Adipocyte (in vitro differentiated cells): Measurements from ENCODE around the gene JSRP1.
A peak's percentile ranks its signal among the peaks of the same experiment; 100 is the strongest.

Source experiments
- DNase-seq: peaks from one replicate; pipeline ENCODE4 v3.0.0-alpha.2; 2015; ENCODE audit warnings: low read depth
- H3K27me3 ChIP-seq: replicated peaks from 2 replicates; pipeline ENCODE4 v1.7.0; 2013; ENCODE audit warnings: mild to moderate bottlenecking, low read length, moderate library complexity; ENCODE audit not compliant: control insufficient read depth, insufficient read depth
- H3K36me3 ChIP-seq: 2 replicates; pipeline ENCODE4 v1.7.0; 2013; ENCODE audit warnings: low read length, mild to moderate bottlenecking, moderate library complexity; ENCODE audit not compliant: control insufficient read depth, insufficient read depth, severe bottlenecking
- H3K4me1 ChIP-seq: 2 replicates; pipeline ENCODE4 v1.7.0; 2013; ENCODE audit warnings: mild to moderate bottlenecking, low read length, moderate library complexity; ENCODE audit not compliant: control insufficient read depth, insufficient read depth
- H3K4me3 ChIP-seq: 2 replicates; pipeline ENCODE4 v1.7.0; 2013; ENCODE audit warnings: mild to moderate bottlenecking, low read length, moderate library complexity
- H3K9ac ChIP-seq: 2 replicates; pipeline ENCODE4 v1.7.0; 2013; ENCODE audit warnings: mild to moderate bottlenecking, low read length, moderate library complexity
- H3K9me3 ChIP-seq: 2 replicates; pipeline ENCODE4 v1.7.0; 2013; ENCODE audit warnings: mild to moderate bottlenecking, low read length, moderate library complexity; ENCODE audit not compliant: control insufficient read depth

JSRP1 gene

DNA sequence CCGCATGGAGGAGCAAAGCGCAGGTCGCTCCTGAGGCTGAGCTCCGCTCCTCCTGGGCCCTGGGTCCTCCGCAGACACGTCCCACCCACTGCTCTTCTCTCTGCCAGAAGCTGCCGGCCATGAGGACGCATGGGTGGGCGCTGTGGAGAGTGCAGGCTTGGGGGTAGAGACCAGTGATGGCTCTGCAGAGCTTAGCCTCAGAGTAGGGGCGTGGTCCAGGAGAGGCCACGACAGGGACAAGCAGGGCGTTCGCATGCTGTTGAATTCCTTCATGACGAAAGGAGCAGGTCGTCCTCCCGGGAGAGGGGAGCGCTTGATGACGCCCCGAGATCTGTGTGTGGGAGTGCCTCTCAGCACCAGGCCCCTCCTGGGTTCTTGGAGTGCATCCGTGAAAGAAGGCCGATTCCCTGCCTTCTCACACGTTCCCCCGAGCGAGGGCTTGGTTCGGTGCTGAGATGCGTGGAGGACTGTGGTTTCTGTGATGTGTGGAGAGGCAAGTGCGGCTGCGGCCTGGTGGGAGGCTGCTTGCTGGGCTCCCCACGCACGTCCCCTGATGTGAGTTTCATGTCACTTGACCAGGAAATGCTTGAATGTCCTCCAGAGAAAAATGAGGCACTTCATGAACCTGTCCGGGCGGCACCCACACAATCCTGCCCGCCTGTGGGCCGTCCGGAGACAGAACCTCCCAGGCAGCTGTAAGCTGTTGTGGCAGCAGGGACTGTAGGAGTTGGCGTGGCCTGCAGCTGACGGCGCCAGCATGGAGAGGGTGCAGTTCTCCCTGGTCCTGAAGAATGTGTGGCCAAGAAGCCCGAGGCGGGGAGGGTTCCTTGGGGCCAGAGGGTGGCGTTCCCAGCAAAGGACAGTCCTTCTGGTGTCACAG, 15.1 kb downstream of the JSRP1 start:
- peaks cover 44% of the 10 kb centered on the region for H3K4me1 ChIP-seq
- peak overlapping the region; percentile 78 for H3K4me3 ChIP-seq
- H3K9me3 ChIP-seq, result no peaks in the 10 kb centered on the region
- H3K27me3 ChIP-seq, result no peaks in the 10 kb centered on the region
- H3K9ac ChIP-seq, result peak overlapping the region; percentile 30
- peaks cover 29% of the 10 kb centered on the region for H3K36me3 ChIP-seq
- no peak for DNase-seq

DNA sequence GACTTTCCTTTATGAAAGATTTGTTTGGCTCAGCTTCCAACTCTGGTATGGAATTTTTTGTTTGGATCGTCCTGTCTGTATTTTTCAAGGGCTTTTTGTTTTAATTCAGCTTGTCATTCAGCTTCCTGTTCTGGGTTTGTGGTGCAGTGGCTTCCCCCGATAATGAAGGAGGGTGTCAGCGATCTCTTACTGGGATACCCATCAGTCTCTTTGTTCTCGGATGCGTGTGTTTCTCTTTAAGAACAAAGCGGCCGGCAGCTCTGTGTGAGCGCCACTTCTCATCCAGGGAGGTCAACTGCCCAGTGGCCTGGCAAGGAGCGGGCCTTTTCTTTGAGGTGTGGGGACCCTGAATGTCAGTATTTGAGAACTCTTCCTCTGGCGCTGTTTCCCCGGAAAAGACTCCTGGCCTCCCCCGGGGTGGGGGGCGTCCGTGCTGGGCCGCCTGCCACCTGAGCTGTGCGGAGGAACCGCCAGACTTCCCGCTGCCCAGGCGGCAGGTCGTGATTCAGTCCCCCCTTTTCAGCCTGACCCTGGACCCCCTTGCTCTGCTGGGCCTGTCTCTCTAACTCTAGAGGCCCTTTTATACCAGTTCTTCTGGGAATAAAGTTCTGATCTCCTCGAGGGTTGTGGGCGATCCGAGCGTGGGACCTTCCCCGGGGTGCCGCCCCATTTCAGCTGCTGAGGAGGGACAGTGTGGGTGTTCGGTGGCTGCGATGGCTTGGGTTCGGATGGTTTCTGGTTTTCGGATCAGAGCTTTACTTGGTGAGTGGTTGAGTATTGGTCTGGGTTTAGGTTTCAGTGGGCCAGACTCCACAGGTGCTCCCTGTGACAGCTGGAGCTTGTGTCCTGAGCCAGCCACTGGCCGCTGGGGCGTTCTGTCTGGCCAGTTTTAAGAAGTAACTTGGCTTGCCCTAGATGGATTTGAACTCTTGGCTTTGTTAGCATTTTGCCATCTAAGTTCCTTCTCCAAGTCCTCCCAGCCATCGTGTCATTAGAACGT, 16.1 kb downstream of the JSRP1 start:
- peak overlapping the region; percentile 78 for H3K4me3 ChIP-seq

DNA sequence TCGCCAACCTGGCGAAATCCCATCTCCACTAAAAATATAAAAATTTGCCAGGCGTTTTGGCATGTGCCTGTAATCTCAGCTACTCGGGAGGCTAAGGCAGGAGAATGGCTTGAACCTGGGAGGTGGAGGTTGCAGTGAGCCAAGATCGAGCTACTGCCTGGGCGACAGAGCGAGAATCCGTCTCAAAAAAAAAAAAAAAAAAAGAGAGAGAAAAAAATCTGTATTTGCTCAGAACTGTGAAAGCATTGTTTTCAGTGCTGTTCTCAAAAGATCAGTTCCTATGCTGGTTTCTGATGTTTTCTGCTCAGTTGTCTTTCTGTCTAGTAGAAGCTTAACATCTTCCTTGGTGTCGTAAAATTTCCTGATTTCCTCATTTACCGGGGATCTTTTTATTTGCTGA, 17.0 kb downstream of the JSRP1 start:
- Histone ChIP-seq H3K27me3 (no peaks in the 10 kb centered on the region), H3K4me1 (peaks cover 54% of the 10 kb centered on the region), H3K9ac (peak overlapping the region; percentile 79), H3K4me3 (peak overlapping the region; percentile 78), H3K9me3 (no peaks in the 10 kb centered on the region), H3K36me3 (peaks cover 12% of the 10 kb centered on the region)
- DNase-seq, result no peak

More for the DNA sequence above, 16.1 kb downstream of the JSRP1 start:
- DNase-seq, result peak; percentile 59
- H3K4me1 ChIP-seq, result peaks cover 47% of the 10 kb centered on the region
- peaks cover 19% of the 10 kb centered on the region for H3K36me3 ChIP-seq
- peak overlapping the region; percentile 79 for H3K9ac ChIP-seq
- H3K9me3 ChIP-seq, result no peaks in the 10 kb centered on the region
- H3K27me3 ChIP-seq, result no peaks in the 10 kb centered on the region

DNA sequence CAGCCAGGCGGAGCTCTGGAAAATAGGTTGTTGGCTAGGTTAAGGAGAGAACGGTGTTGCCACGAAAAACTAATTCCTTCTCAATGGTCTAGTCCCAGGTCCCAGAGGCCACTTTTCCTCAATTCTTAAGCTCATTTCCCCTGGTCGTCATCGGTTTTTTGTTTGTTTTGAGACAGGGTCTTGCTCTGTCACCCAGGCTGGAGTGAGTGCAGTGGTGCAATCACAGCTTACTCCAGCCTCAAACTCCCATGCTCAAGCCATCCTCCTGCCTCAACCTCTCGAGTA, 18.4 kb downstream of the JSRP1 start:
- Histone ChIP-seq H3K36me3 (peaks cover 12% of the 10 kb centered on the region), H3K27me3 (no peaks in the 10 kb centered on the region), H3K9ac (peak overlapping the region; percentile 97), H3K4me3 (peak overlapping the region; percentile 89), H3K9me3 (no peaks in the 10 kb centered on the region), H3K4me1 (peaks cover 54% of the 10 kb centered on the region)
- DNase-seq, result no peak

GRCh38 chr19:2237051-2237868, 19.0 kb downstream of the JSRP1 start:
- Histone ChIP-seq H3K9ac (peak overlapping the region; percentile 97), H3K4me1 (peaks cover 54% of the 10 kb centered on the region), H3K9me3 (no peaks in the 10 kb centered on the region), H3K27me3 (no peaks in the 10 kb centered on the region), H3K36me3 (peaks cover 17% of the 10 kb centered on the region), H3K4me3 (peak overlapping the region; percentile 89)
- no peak for DNase-seq

- H3K9ac ChIP-seq, result peak within 1 kb of the TSS; percentile 97
- H3K4me3 ChIP-seq, result peak within 1 kb of the TSS; percentile 89
- peaks cover 51% of the 10 kb centered on the region for H3K4me1 ChIP-seq
- DNase-seq, result peak; percentile 99
- H3K36me3 ChIP-seq, result peaks cover 18% of the 10 kb centered on the region
- no peaks in the 10 kb centered on the region for H3K9me3 ChIP-seq
- H3K27me3 ChIP-seq, result no peaks in the 10 kb centered on the region
Measured at GRCh38 chr19:2236314-2237050, 19.7 kb downstream of the JSRP1 start, which contains the start of the genes PLEKHJ1 and SF3A2. Gene PLEKHJ1 (minus strand): TSS chr19:2236329. CDS start chr19:2236248, 81 bp downstream. Gene SF3A2 (plus strand): TSS chr19:2236824. CDS start chr19:2243419, 6,595 bp downstream.

GRCh38 chr19:2236064-2236313, 20.2 kb downstream of the JSRP1 start:
- Histone ChIP-seq H3K36me3 (peaks cover 18% of the 10 kb centered on the region), H3K27me3 (no peaks in the 10 kb centered on the region), H3K9me3 (no peaks in the 10 kb centered on the region), H3K4me3 (peak overlapping the region; percentile 89), H3K4me1 (peaks cover 46% of the 10 kb centered on the region), H3K9ac (peak overlapping the region; percentile 97)
- no peak for DNase-seq

DNA sequence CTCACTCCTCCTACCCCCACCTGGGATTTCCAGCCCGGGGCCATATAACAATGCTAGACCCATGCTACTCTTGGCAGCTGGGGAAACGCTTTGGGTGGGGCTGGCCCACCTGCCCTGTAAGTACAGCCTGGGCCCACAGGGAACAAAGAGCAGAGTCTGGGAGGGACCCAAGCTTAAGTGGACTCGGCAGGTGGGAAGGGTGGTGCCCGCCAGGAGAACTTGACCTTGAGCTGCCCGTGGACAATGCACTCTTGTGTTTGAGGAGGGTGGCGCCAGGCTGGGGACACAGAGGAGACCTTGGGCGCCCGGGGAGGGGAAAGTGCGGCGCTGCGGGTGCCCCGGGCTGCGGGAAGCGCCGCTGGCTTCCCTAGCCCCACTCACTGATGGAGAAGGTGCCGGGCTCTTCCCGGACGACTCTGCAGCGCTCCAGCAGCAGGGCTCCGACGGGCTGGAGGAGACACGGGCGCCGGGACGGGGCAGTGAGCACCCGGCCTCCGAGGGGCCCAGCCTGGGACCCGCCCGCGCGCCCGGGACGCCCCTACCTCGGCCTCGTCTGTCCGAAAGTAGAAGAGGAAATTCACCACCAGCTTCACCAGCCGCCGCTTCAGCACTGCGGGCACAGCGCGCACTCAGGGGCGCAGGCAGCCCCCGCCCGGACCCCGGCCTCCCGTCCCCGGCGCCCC, 20.7 kb downstream of the JSRP1 start:
- peaks cover 22% of the 10 kb centered on the region for H3K36me3 ChIP-seq
- H3K27me3 ChIP-seq, result no peaks in the 10 kb centered on the region
- peak overlapping the region; percentile 89 for H3K4me3 ChIP-seq
- H3K9me3 ChIP-seq, result no peaks in the 10 kb centered on the region
- DNase-seq, result peak; percentile 52
- peak overlapping the region; percentile 97 for H3K9ac ChIP-seq
- H3K4me1 ChIP-seq, result peaks cover 41% of the 10 kb centered on the region

DNA sequence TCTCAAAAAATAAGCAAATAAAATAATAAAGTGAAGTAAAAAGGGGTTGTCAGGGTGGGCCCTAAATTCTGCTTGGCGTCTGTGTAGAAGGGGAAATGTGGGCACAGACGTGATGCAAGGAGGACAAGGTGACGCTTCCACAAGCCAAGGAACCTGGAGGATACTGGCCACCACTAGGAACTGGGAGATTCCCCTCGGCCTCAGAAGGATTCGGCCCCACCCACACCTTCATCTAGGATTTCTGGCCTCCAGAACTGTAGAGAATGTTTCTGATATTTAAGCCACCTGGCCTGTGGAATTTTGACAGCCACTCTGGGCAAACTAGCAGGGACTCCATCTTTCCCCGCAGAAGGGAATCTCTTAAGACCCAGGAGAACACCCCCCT, 21.2 kb downstream of the JSRP1 start:
- Histone ChIP-seq H3K27me3 (no peaks in the 10 kb centered on the region), H3K4me3 (peak overlapping the region; percentile 89), H3K9me3 (no peaks in the 10 kb centered on the region), H3K4me1 (peaks cover 36% of the 10 kb centered on the region), H3K9ac (peak overlapping the region; percentile 97), H3K36me3 (peaks cover 27% of the 10 kb centered on the region)
- peak; percentile 14 for DNase-seq
